Kidney (tissue), 14 donors: ENCODE measurements around the gene SERINC2. TPM values are rescaled to one million over a fixed set of nuclear protein-coding genes. Genes with fewer than 3 reads are reported as not detected.
"Not testable (repeated sequence)": the region's sequence is repeated elsewhere in the genome, so short reads cannot be mapped to it uniquely, and the experiment has no call there.

Experiments used
- DNase-seq, 5 donors: peaks; one replicate each; pipeline ENCODE4 v3.0.0-alpha.2; 2013 to 2020
- FAIRE-seq: peaks from 2 replicates; lab custom pipeline; 2012; peaks lifted over from hg19 to GRCh38; lab: Jason Lieb, UNC
- H3K27ac ChIP-seq, 2 donors: one replicate each; pipeline ENCODE4 v1.7.0; 2013; ENCODE audit warnings: low read depth in 2 of 2, low read length in 2 of 2, inconsistent platforms in 1 of 2
- H3K27me3 ChIP-seq: one replicate; pipeline ENCODE4 v1.7.1; 2013; ENCODE audit warnings: low read length, inconsistent platforms; ENCODE audit not compliant: control insufficient read depth, insufficient read depth
- H3K36me3 ChIP-seq, 3 donors: one replicate each; pipeline versions ENCODE4 v1.7.0 to v1.7.1; 2013; ENCODE audit warnings: low read length in 3 of 3, control low read depth in 1 of 3, inconsistent platforms in 1 of 3; ENCODE audit not compliant: insufficient read depth in 3 of 3, control insufficient read depth in 2 of 3
- H3K4me1 ChIP-seq, 3 donors: one replicate each; pipeline versions ENCODE4 v1.7.0 to v1.7.1; 2013; ENCODE audit warnings: low read length in 3 of 3, inconsistent platforms in 1 of 3, low read depth in 1 of 3; ENCODE audit not compliant: control insufficient read depth in 2 of 3, insufficient read depth in 2 of 3
- H3K4me3 ChIP-seq, 3 donors: one replicate each; pipeline versions ENCODE4 v1.7.0 to v1.8.1; 2013; ENCODE audit warnings: low read length in 3 of 3, control low read depth in 1 of 3, inconsistent platforms in 1 of 3
- H3K9ac ChIP-seq, 3 donors: one replicate each; pipeline versions ENCODE4 v1.7.0 to v1.7.1; 2013; ENCODE audit warnings: low read length in 3 of 3, control low read depth in 1 of 3, inconsistent platforms in 1 of 3
- H3K9me3 ChIP-seq, 3 donors: one replicate each; pipeline versions ENCODE4 v1.7.0 to v1.7.1; 2013; ENCODE audit warnings: low read length in 3 of 3, control low read depth in 1 of 3, inconsistent platforms in 1 of 3; ENCODE audit not compliant: control insufficient read depth in 2 of 3, insufficient read depth in 1 of 3
- intact Hi-C: fragments of 100-400 bp; cut with DNase I; formaldehyde crosslinking; loops from one replicate; pipeline ENCODE4 v1.11.1; 2022
- polyA plus RNA-seq: library from polyadenylated mRNA; stranded (reverse); fragments of 350-450 nt; fragmentation: Illumina TruSeq; extraction: RNeasy Lipid Tissue Mini Kit (QIAGEN cat#74804); gene quantifications from one replicate; pipeline ENCODE4 v1.2.3, GENCODE V29; 2014; ENCODE audit warnings: low read depth, low replicate concordance; ENCODE audit not compliant: insufficient read depth
- total RNA-seq: library from RNA; stranded (reverse); fragmentation: NEBNext Ultra II Directional; extraction: Animal tissue kit (Norgen Biotek cat#: 25700); gene quantifications from one replicate; pipeline ENCODE4 v1.2.1, GENCODE V29; 2021
- TF ChIP-seq, protein P1 (sequence below): IDR thresholded peaks from 3 replicates; pipeline ENCODE4 v1.5.1; 2012; ENCODE audit warnings: mild to moderate bottlenecking, moderate library complexity, borderline replicate concordance; ENCODE audit not compliant: insufficient read depth; ENCODE audit errors: extremely low read depth
- donor health status: control.
- donor health status: control.
- donor health status: control.
- donor health status: control.
- donor health status: control.
- donor health status: DM: yes; HTN: yes; CAD: no.
- donor health status: Normal renal cell carcinoma (clear cell type).

SERINC2 gene
- total and polyA plus RNA-seq, 2 donors from 2014 or later = 99.2 to 126 TPM

DNA sequence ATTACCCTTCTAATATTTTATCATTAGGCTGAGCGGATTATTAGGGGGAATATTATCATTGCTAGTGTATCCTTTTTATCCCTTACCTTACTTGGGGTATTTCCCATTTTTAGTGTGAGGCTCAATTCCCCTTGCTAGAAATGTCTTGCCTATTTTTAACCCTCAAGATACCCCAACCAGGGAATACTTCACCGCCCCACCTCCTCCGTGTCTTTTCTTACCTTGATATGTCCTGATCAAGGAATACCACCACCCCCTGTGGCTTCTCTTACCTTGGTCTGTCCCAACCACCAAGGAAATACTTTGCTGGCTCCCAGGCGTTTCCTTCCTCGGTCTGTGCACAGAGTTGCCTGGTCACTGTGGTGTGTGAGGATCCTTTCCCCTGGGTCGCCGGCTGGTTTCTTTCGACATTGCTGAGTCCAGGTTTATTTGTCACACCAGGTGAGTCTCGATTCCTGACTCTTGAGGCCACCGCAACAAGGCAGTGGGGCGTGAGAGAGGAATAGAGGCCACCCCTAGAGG lies 57.8 kb downstream of the SERINC2 start:
- H3K27me3 ChIP-seq = no peaks in the 10 kb centered on the region
- TF ChIP-seq, protein P1, sequence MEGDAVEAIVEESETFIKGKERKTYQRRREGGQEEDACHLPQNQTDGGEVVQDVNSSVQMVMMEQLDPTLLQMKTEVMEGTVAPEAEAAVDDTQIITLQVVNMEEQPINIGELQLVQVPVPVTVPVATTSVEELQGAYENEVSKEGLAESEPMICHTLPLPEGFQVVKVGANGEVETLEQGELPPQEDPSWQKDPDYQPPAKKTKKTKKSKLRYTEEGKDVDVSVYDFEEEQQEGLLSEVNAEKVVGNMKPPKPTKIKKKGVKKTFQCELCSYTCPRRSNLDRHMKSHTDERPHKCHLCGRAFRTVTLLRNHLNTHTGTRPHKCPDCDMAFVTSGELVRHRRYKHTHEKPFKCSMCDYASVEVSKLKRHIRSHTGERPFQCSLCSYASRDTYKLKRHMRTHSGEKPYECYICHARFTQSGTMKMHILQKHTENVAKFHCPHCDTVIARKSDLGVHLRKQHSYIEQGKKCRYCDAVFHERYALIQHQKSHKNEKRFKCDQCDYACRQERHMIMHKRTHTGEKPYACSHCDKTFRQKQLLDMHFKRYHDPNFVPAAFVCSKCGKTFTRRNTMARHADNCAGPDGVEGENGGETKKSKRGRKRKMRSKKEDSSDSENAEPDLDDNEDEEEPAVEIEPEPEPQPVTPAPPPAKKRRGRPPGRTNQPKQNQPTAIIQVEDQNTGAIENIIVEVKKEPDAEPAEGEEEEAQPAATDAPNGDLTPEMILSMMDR = no peak
- DNase-seq = no peak
- H3K27ac ChIP-seq = peak overlapping the region; percentile 63 to 82
- intact Hi-C loops = no loop called here
- H3K4me3 ChIP-seq = peak overlapping the region in 2 of 3 donors; percentile 4 to 18
- no peak for FAIRE-seq
- H3K9me3 ChIP-seq = peaks cover 0 to 7% (median 5%) of the 10 kb centered on the region in 3 donors
- H3K9ac ChIP-seq = peak overlapping the region in 2 of 3 donors; percentile 21 to 58
- no peaks in the 10 kb centered on the region for H3K4me1 ChIP-seq
- no peaks in the 10 kb centered on the region for H3K36me3 ChIP-seq

DNA sequence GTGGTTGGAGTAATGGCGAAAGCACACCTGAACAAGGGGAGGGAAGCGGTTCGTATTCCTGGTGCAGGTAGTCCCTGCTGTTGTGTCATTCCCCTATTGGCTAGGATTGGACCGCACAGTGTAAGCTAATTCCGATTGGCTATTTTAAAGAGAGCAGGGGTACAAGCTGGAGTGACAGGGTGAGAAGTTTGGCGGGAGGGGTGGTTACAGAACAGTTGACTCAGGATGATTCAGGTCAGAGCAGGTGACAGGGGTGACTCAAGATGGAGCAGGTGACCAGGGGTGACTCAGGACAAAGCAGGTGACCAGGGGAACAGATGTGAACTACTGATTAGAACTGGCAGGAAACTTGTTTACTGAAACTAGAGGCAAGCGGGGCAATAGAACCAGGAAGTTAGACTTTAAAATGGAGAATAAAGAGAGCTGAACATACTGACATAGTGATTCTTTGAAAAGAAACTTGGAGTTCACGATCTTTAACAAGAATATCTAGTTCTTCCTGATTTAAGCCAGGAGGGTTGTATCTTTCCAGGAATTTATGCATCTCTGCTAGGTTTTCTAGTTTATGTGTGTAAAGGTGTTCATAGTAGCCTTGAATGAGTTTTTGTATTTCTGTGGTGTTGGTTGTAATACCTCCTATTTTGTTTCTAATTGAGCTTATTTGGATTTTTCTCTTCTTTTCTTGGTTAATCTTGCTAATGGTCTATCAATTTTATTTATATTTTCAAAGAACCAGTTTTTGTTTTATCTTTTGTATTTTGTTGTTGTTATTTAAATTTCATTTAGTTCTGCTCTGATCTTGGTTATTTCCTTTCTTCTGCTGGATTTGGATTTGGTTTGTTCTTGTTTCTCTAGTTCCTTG lies 58.7 kb downstream of the SERINC2 start:
- H3K4me1 ChIP-seq, intact Hi-C loops, H3K9me3 ChIP-seq, H3K4me3 ChIP-seq, H3K36me3 ChIP-seq, H3K27me3 ChIP-seq: not testable (repeated sequence)
- H3K27ac ChIP-seq = peak overlapping the region; percentile 69 to 82
- peak in 2 of 5 donors; percentile 12 to 75 for DNase-seq
- peak overlapping the region in 1 of 3 donors; percentile 21 for H3K9ac ChIP-seq
- peak; percentile 6 for FAIRE-seq

DNA sequence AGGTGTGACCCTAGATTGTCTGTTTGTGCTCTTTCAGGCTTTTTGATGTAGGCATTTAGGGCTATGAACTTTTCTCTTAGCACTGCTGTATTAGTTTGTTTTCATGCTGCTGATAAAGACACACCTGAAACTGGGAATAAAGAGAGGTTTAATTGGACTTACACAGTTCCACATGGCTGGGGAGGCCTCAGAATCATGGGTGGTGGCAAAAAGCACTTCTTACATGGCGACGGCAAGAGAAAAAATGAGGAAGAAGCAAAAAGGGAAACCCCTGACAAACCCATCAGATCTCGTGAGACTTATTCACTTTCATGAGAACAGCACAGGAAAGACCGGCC lies 59.3 kb downstream of the SERINC2 start:
- H3K36me3 ChIP-seq, FAIRE-seq, H3K9ac ChIP-seq, H3K27me3 ChIP-seq, DNase-seq, H3K4me3 ChIP-seq, H3K9me3 ChIP-seq, H3K4me1 ChIP-seq, intact Hi-C loops: not testable (repeated sequence)
- peak overlapping the region; percentile 69 to 81 for H3K27ac ChIP-seq

DNA sequence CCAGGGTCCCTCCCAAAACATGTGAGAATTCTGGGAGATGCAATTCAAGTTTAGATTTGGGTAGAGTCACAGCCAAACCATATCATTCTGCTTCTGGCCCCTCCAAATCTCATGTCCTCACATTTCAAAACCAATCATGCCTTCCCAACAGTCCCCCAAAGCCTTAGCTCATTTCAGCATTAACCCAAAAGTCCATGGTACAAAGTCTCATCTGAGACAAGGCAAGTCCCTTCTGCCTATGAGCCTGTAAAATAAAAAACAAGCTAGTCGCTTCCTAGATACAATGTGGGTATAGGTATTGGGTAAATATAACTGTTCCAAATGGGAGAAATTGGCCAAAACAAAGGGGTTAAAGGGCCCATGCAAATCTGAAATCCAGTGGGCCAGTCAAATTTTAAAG lies 59.7 kb downstream of the SERINC2 start:
- FAIRE-seq, H3K4me1 ChIP-seq, intact Hi-C loops, H3K4me3 ChIP-seq, H3K9ac ChIP-seq, H3K36me3 ChIP-seq, DNase-seq, H3K9me3 ChIP-seq, H3K27me3 ChIP-seq: not testable (repeated sequence)
- peak overlapping the region; percentile 69 to 81 for H3K27ac ChIP-seq

DNA sequence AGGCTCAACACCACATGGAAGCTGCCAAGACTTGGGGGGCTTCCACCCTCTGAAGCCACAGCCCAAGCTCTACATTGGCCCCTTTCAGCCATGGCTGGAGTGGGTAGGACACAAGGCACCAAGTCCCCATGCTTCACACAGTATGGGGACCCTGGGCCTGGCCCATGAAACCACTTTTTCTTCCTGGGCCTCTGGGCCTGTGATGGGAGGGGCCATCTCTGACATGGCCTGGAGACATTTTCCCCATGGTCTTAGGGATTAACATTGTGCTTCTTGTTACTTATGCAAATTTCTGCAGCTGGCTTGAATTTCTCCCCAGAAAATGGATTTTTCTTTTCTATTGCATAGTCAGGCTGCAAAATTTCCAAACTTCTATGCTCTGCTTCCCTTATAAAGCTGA lies 60.5 kb downstream of the SERINC2 start:
- H3K4me3 ChIP-seq, H3K36me3 ChIP-seq, H3K9me3 ChIP-seq, H3K4me1 ChIP-seq, H3K9ac ChIP-seq, intact Hi-C loops, DNase-seq, FAIRE-seq, H3K27ac ChIP-seq, H3K27me3 ChIP-seq: not testable (repeated sequence)

DNA sequence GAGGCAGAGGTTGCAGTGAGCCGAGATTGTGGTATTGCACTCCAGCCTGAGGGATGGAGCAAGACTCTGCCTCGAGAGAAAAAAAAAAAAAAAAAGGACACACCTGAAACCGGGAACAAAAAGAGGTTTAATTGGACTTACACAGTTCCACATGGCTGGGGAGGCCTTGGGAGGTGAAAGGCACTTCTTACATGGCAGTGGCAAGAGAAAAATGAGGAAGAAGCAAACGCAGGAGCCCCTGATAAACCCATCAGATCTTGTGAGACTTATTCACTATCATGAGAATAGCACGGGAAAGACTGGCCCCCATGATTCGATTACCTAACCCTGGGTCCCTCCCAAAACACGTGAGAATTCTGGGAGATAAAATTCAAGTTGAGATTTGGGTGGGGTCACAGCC lies 61.6 kb downstream of the SERINC2 start:
- intact Hi-C loops, FAIRE-seq, H3K4me1 ChIP-seq, H3K27me3 ChIP-seq, H3K9me3 ChIP-seq, DNase-seq, H3K27ac ChIP-seq, H3K9ac ChIP-seq, H3K36me3 ChIP-seq, H3K4me3 ChIP-seq: not testable (repeated sequence)
